HG03442 (cell line): Measurements from ENCODE around the gene TMEM9.

Experiments
- ATAC-seq: cut with Tn5 transposase; IDR thresholded peaks from one replicate; pipeline ENCODE4 v1.9.1; 2021; ENCODE audit warnings: mild to moderate bottlenecking, moderate library complexity; ENCODE audit not compliant: unreplicated experiment

The TMEM9 gene

DNA sequence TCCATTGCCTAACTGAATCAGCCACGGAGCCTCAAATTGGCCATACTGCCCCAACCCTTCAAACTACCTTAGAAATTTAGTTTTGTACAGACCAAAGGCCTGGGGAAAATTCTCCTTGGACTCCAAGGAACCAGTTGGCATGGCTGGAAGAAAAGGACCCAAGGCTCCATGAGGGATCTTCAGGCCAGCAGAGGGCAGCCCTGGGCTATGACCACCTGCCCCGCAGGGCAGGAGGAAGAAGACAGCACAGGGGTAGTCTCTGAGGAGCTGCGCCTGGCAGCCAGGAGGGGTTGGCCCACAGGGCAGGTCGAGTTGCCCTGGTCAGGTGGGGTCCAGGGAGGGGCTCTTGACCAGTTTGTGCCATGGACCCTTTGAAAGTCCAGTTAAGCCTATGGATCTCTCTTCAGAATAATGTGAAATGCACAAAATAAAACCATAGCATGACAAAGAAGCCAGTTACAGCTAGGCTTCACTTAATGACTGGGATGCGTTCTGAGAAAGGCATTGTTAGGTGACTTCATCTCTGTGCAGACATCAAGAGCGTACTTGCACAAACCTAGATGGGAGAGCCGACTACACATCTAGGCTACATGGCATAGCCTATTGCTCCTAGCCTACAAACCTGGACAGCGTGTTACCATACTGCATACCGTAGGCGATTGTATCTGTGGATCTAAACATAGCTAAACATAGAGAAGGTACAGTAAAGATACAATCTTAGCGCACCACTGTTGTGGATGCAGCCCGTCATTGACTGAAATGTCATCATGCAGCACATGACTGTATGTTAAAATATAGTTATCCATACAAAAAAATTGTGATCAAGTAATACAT, 68.2 kb downstream of the TMEM9 start:
- no peak for ATAC-seq
